Uterus (tissue), 4 donors: Measurements from ENCODE around the gene DPCD. TPM values are rescaled to one million over a fixed set of nuclear protein-coding genes. Genes with fewer than 3 reads are reported as not detected.

Source experiments
- DNase-seq, 2 donors: peaks; one replicate each; pipeline ENCODE4 v3.0.0-alpha.2; 2019 to 2020
- H3K27ac ChIP-seq, 2 donors: fragments of 200-600 bp; sonication (generic); 1 replicate in 1 of 2; 2 replicates in 1 of 2; pipeline ENCODE4 v1.5.1; 2016 to 2018
- H3K27me3 ChIP-seq, 2 donors: fragments of 200-600 bp; sonication (generic); one replicate each; pipeline ENCODE4 v1.5.1; 2018 to 2019; ENCODE audit warnings: control low read depth in 1 of 2
- H3K36me3 ChIP-seq, 2 donors: fragments of 200-600 bp; sonication (generic); one replicate each; pipeline ENCODE4 v1.5.1; 2019; ENCODE audit warnings: control low read depth in 1 of 2
- H3K4me1 ChIP-seq, 2 donors: fragments of 200-600 bp; sonication (generic); one replicate each; pipeline ENCODE4 v1.5.1; 2018 to 2019; ENCODE audit warnings: control low read depth in 1 of 2
- H3K4me3 ChIP-seq, 2 donors: fragments of 200-600 bp; sonication (generic); 1 replicate in 1 of 2; 2 replicates in 1 of 2; pipeline ENCODE4 v1.5.1; 2018 to 2019; ENCODE audit warnings: mild to moderate bottlenecking in 1 of 2
- H3K9me3 ChIP-seq, 2 donors: fragments of 200-600 bp; sonication (generic); one replicate each; pipeline ENCODE4 v1.5.1; 2019; ENCODE audit warnings: control low read depth in 1 of 2
- POLR2A ChIP-seq, 2 donors: fragments of 450-650 bp; IDR thresholded peaks; one replicate each; pipeline ENCODE4 v1.6.1; 2016; ENCODE audit warnings: antibody characterized with exemption in 2 of 2, mild to moderate bottlenecking in 1 of 2, moderate library complexity in 1 of 2
- intact Hi-C: fragments of 100-400 bp; cut with DNase I; formaldehyde crosslinking; loops from one replicate; pipeline ENCODE4 v1.15.1; 2023; ENCODE audit warnings: low total_unique reads
- total RNA-seq, 4 donors: library from RNA; depleted of rRNA in 3 of 4; stranded (reverse); fragments of >200 nt in 3 of 4; gene quantifications; one replicate each; pipeline versions ENCODE4 v1.1.0 to v1.2.4, GENCODE V29; 2014 to 2023
- TF ChIP-seq, protein P1 (sequence below), 4 experiments: fragments of 200-600 bp in 2 of 4; fragments of 450-650 bp in 2 of 4; sonication (generic) in 2 of 4; IDR thresholded peaks; one replicate each; pipeline ENCODE4 v1.5.1; 2016 to 2019; ENCODE audit warnings: antibody characterized with exemption in 4 of 4, mild to moderate bottlenecking in 2 of 4, moderate library complexity in 1 of 4
- donor health status: DM: yes; HTN: yes; CAD: no.

The DPCD gene
- total RNA-seq, 4 donors from 2014 or later = 5.1 to 35.6 (median 21.7) TPM

DNA sequence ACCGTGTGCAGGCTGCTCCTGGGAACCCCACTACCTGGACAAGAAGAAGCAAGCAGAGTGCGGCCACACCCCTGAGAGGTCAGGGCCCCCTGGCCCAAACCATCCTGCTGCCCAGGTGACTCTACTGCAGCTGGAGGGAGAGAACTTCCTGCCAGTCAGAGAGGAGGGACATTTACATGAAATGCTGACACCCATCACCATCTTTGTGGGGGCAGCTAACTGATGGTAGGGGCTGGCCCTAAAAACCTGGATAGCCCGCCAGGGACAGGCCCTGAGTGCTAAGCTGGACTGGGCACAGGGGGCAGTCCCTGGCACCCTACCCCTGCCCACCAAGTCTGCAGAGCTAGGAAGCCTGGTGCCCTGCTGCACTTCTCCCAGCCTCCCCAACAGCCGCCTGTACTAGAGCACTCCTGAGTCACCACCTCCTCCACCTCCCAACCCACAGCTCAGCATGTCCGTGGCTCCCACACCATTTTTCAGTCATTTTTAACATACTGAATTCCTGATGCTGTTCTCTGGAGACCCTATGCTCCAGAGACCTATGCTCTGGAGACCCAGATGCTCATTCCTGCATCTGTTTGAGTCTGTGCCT lies 27.5 kb downstream of the DPCD start:
- no peak overlapping the region for H3K27ac ChIP-seq
- no peaks in the 10 kb centered on the region for H3K9me3 ChIP-seq
- no peak overlapping the region for H3K4me3 ChIP-seq
- H3K27me3 ChIP-seq = no peaks in the 10 kb centered on the region
- TF ChIP-seq, protein P1, sequence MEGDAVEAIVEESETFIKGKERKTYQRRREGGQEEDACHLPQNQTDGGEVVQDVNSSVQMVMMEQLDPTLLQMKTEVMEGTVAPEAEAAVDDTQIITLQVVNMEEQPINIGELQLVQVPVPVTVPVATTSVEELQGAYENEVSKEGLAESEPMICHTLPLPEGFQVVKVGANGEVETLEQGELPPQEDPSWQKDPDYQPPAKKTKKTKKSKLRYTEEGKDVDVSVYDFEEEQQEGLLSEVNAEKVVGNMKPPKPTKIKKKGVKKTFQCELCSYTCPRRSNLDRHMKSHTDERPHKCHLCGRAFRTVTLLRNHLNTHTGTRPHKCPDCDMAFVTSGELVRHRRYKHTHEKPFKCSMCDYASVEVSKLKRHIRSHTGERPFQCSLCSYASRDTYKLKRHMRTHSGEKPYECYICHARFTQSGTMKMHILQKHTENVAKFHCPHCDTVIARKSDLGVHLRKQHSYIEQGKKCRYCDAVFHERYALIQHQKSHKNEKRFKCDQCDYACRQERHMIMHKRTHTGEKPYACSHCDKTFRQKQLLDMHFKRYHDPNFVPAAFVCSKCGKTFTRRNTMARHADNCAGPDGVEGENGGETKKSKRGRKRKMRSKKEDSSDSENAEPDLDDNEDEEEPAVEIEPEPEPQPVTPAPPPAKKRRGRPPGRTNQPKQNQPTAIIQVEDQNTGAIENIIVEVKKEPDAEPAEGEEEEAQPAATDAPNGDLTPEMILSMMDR (IDR thresholded peaks at IDR 0.05) = no peak
- intact Hi-C loops = no loop called here
- no peak for DNase-seq
- H3K36me3 ChIP-seq = no peaks in the 10 kb centered on the region
- H3K4me1 ChIP-seq = no peaks in the 10 kb centered on the region

DNA sequence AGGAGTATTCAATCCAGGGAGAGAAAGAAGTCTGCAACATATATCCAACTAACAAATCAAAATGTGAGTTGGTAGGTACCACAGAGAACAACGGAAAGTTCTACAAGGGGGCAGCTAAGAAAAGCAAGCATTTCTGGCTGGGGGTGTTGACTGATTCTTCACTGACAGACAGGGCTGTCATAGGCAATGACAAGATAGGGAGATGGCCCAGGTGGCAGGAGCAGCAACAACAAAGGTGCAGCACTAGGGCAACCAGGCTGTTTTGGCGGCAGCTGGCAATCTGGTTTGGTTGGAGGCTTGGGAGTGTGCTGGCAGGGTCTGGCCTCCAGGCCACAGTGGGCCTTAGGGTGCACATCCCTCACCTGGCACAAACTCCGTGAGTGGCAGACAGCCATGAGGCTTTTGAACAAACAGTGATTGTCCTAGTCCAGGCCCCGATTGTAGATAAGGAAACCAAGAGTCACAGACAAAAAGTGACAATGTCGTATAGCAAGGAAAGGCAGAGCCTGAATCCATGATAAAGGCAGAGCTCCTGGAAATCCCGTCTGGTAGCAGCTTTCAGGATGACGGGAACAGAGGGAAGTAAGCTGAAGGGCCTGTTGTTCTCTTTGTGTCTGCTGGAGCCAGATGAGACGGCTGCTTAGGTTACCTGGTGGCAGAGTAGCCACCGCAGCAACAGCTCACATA lies 28.4 kb downstream of the DPCD start:
- intact Hi-C loops = no loop called here
- H3K36me3 ChIP-seq = no peaks in the 10 kb centered on the region
- DNase-seq = no peak

DNA sequence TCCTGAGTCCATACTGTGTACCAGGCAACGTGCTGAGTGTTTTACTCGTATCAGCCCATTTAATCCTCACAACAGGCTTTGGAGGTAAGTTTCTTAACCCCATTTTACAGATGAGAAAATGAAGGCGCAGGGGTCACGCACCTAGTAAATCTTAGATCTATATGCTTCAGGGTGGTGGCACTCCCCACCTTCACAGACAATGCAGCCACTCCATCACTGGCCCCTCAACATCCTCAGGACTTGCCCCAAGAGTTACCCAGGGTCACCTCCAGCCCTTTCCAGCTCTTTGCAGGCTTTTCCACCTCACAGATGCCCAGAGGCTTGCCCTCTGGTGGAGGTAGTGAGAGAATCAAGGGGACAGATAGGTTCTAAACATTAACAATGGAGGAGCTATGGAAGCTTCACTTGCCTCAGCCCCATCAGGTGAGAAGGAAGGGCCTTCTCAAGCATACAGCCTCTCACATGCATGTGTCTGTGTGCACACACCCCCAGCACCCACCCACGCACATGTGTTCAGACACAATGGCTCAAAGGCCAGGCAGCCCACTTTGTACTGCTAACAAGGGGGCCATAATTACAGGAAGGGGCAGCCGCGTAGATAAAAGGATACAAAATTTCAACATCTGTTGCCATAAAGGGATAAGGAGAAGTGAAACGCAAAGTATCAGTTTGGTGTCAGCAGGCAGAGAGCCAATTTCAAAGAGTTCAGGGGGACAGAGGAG lies 29.1 kb downstream of the DPCD start:
- Histone ChIP-seq H3K4me3 (no peak overlapping the region), H3K27ac (no peak overlapping the region), H3K36me3 (no peaks in the 10 kb centered on the region), H3K9me3 (no peaks in the 10 kb centered on the region), H3K27me3 (no peaks in the 10 kb centered on the region), H3K4me1 (no peaks in the 10 kb centered on the region)
- intact Hi-C loops = no loop called here
- TF ChIP-seq POLR2A (IDR thresholded peaks at IDR 0.05) = no peak
- TF ChIP-seq, protein P1 (IDR thresholded peaks at IDR 0.05) = no peak
- no peak for DNase-seq

More for the DNA sequence above, 28.4 kb downstream of the DPCD start:
- Histone ChIP-seq H3K9me3 (no peaks in the 10 kb centered on the region), H3K27me3 (no peaks in the 10 kb centered on the region), H3K4me1 (no peaks in the 10 kb centered on the region), H3K4me3 (no peak overlapping the region), H3K27ac (no peak overlapping the region)
- TF ChIP-seq, protein P1 (IDR thresholded peaks at IDR 0.05) = no peak
- TF ChIP-seq POLR2A (IDR thresholded peaks at IDR 0.05) = no peak

DNA sequence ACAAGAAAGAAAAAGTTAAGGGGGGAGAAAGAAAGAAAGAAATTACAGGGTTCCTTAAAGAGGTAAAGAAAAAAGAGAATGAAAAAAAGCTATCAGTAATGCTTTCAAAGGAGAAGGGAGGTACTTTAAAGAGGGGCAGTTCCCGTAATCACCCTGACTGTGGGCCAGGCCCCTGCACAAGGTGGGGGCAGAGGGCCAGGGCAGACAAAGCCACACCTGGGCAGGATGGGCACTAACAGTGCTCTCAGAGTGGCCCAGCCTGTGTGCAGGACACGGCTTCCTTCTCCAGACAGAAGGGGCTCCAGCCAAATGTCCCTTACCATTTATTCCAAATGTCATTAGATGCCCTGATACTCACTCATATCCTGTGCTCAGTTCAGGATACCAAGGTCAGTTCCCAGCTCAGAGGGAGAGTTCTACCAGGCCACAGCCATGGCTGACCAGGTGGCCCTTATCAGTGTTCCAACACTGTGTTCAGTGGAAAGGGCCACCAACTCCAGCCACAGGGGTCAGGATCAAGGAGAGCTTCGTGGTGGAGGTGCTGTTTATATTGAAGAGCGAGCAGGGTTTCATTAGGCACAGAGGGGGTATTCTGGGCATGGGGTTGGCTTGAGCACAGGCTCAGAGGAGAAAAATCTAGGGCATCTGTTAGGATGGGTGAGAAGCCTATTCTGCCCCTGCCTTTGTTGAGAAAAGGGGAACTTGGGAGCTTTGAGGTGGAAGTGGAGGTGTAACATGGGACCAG lies 29.9 kb downstream of the DPCD start:
- H3K27me3 ChIP-seq = no peaks in the 10 kb centered on the region
- no peaks in the 10 kb centered on the region for H3K9me3 ChIP-seq
- intact Hi-C loops = no loop called here
- TF ChIP-seq POLR2A (IDR thresholded peaks at IDR 0.05) = no peak
- TF ChIP-seq, protein P1 (IDR thresholded peaks at IDR 0.05) = no peak
- no peak overlapping the region for H3K27ac ChIP-seq
- no peak for DNase-seq
- no peaks in the 10 kb centered on the region for H3K4me1 ChIP-seq
- no peaks in the 10 kb centered on the region for H3K36me3 ChIP-seq
- no peak overlapping the region for H3K4me3 ChIP-seq
